ENCODE measurements around the gene PCDHB12.
"Not testable (repeated sequence)": the region's sequence is repeated elsewhere in the genome, so short reads cannot be mapped to it uniquely, and the experiment has no call there.

Gene PCDHB12

DNA sequence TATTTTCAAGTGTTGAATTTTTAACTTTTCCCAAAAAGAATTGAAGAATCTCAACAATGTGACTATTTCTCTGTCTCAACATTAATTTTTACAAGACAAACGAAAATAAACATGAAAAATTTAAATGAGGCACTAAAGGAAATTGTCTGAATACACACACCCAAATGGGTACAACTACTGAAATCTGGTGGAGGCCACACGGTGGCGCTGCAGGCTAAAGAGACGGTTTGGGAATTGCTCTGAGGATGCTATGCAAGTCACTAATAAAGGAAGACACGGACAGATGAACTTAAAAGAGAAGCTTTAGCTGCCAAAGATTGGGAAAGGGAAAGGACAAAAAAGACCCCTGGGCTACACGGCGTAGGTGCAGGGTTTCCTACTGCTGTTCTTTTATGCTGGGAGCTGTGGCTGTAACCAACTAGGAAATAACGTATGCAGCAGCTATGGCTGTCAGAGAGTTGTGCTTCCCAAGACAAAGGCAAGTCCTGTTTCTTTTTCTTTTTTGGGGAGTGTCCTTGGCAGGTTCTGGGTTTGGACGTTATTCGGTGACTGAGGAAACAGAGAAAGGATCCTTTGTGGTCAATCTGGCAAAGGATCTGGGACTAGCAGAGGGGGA lies 16.3 kb upstream of the PCDHB12 start, which contains the start of gene PCDHB10:
Gene PCDHB10 (plus strand): TSS at position 244 of the 616 bp plus-strand sequence. CDS start 200 bp downstream, at position 444.
- no peak for DNase-seq (ENCODE audit: low spot score)
- H3K36me3 ChIP-seq (ENCODE audit: low read depth), result no peaks in the 10 kb centered on the region
- H3K4me3 ChIP-seq (ENCODE audit: severe bottlenecking), result no peak within 1 kb of the TSS
- H3K4me1 ChIP-seq (ENCODE audit: insufficient read depth, poor library complexity, severe bottlenecking), result no peaks in the 10 kb centered on the region
- peaks cover 51% of the 10 kb centered on the region for H3K27me3 ChIP-seq (ENCODE audit: insufficient read depth, poor library complexity, severe bottlenecking)
- no peak within 1 kb of the TSS for H3K27ac ChIP-seq (ENCODE audit: poor library complexity, severe bottlenecking)
- no peak for ATAC-seq (ENCODE audit: low read depth)
- TF ChIP-seq, protein P1, sequence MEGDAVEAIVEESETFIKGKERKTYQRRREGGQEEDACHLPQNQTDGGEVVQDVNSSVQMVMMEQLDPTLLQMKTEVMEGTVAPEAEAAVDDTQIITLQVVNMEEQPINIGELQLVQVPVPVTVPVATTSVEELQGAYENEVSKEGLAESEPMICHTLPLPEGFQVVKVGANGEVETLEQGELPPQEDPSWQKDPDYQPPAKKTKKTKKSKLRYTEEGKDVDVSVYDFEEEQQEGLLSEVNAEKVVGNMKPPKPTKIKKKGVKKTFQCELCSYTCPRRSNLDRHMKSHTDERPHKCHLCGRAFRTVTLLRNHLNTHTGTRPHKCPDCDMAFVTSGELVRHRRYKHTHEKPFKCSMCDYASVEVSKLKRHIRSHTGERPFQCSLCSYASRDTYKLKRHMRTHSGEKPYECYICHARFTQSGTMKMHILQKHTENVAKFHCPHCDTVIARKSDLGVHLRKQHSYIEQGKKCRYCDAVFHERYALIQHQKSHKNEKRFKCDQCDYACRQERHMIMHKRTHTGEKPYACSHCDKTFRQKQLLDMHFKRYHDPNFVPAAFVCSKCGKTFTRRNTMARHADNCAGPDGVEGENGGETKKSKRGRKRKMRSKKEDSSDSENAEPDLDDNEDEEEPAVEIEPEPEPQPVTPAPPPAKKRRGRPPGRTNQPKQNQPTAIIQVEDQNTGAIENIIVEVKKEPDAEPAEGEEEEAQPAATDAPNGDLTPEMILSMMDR (IDR thresholded peaks at IDR 0.05; ENCODE audit: poor library complexity, severe bottlenecking), result peak; percentile 44
- H3K9me3 ChIP-seq (ENCODE audit: severe bottlenecking), result peaks cover 13% of the 10 kb centered on the region

DNA sequence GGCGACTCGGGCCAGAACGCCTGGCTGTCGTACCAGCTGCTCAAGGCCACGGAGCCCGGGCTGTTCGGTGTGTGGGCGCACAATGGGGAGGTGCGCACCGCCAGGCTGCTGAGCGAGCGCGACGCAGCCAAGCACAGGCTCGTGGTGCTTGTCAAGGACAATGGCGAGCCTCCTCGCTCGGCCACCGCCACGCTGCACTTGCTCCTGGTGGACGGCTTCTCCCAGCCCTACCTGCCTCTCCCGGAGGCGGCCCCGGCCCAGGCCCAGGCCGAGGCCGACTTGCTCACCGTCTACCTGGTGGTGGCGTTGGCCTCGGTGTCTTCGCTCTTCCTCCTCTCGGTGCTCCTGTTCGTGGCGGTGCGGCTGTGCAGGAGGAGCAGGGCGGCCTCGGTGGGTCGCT lies 14.2 kb upstream of the PCDHB12 start:
- not testable (repeated sequence) for H3K4me3 ChIP-seq (ENCODE audit: severe bottlenecking); ATAC-seq (ENCODE audit: low read depth); H3K27ac ChIP-seq (ENCODE audit: poor library complexity, severe bottlenecking); DNase-seq (ENCODE audit: low spot score); H3K4me1 ChIP-seq (ENCODE audit: insufficient read depth, poor library complexity, severe bottlenecking); H3K36me3 ChIP-seq (ENCODE audit: low read depth)
- Histone ChIP-seq H3K9me3 (ENCODE audit: severe bottlenecking) (peaks cover 14% of the 10 kb centered on the region), H3K27me3 (ENCODE audit: insufficient read depth, poor library complexity, severe bottlenecking) (peaks cover 38% of the 10 kb centered on the region)

DNA sequence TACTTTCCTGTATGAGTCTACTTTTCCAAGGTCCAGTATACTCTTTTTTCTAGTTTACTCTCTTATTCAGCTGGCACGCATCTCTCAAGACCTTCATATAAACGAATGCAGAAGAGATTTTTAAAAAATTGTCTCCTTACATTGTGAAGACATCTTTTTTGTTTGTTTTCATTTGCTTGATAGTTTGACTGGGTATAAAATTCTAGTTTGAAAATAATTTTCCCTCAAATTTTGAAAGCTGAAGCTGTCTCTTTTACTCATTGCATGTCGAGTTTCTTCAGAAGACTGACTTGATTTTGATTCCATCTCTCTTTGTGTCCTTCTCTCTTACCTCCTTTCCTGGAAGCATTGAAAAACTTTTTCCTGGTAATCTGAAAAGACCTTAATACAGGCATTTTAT lies 12.2 kb upstream of the PCDHB12 start:
- TF ChIP-seq, protein P1 (IDR thresholded peaks at IDR 0.05; ENCODE audit: poor library complexity, severe bottlenecking), result no peak
- H3K27ac ChIP-seq (ENCODE audit: poor library complexity, severe bottlenecking), result no peak overlapping the region
- DNase-seq (ENCODE audit: low spot score) (no peak), ATAC-seq (ENCODE audit: low read depth) (no peak)
- peaks cover 14% of the 10 kb centered on the region for H3K9me3 ChIP-seq (ENCODE audit: severe bottlenecking)
- H3K4me1 ChIP-seq (ENCODE audit: insufficient read depth, poor library complexity, severe bottlenecking), result no peaks in the 10 kb centered on the region
- H3K27me3 ChIP-seq (ENCODE audit: insufficient read depth, poor library complexity, severe bottlenecking), result peaks cover 32% of the 10 kb centered on the region
- H3K36me3 ChIP-seq (ENCODE audit: low read depth), result no peaks in the 10 kb centered on the region
- no peak overlapping the region for H3K4me3 ChIP-seq (ENCODE audit: severe bottlenecking)

DNA sequence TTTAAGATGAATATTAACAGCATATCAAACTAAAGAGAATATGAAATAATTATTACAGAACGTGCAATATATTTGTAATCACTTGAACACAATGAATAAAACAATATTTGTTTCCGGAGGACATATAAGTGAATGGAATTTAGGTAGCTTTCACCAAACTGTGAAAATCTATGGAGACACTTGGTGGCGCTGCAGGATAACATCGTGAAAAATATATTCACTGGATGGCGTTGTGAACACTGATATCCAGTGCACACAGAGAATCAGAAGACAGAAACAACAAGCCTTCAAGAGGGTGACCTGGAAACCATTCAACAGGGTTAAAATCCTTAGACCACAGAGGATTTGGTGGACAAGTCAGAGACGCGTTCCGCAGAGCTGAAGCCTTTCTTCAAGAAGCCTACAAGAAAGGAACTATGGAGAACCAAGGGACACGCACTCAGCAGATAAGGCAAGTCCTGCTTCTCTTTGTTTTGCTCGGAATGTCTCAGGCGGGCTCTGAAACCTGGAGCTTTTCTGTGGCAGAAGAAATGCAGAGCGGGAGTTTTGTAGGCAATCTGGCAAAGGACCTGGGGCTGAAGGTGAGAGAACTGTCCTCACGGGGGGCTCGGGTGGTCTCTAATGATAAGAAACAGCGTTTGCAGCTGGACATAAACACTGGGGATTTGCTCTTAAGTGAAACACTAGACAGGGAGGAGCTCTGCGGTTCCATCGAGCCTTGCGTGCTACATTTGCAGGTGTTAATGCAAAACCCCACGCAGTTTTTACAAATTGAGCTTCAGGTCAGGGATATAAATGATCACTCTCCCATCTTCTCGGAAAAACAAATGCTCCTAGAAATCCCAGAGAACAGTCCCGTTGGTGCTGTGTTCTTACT lies 8.9 kb upstream of the PCDHB12 start, which contains the start of gene PCDHB11:
Gene PCDHB11 (plus strand): TSS at position 269 of the 877 bp plus-strand sequence. CDS start 148 bp downstream, at position 417.
- Histone ChIP-seq H3K36me3 (ENCODE audit: low read depth) (no peaks in the 10 kb centered on the region), H3K4me1 (ENCODE audit: insufficient read depth, poor library complexity, severe bottlenecking) (no peaks in the 10 kb centered on the region), H3K9me3 (ENCODE audit: severe bottlenecking) (peaks cover 14% of the 10 kb centered on the region), H3K27me3 (ENCODE audit: insufficient read depth, poor library complexity, severe bottlenecking) (peaks cover 22% of the 10 kb centered on the region), H3K27ac (ENCODE audit: poor library complexity, severe bottlenecking) (no peak within 1 kb of the TSS), H3K4me3 (ENCODE audit: severe bottlenecking) (no peak within 1 kb of the TSS)
- ATAC-seq (ENCODE audit: low read depth), result no peak
- TF ChIP-seq, protein P1 (IDR thresholded peaks at IDR 0.05; ENCODE audit: poor library complexity, severe bottlenecking), result peak; percentile 26
- no peak for DNase-seq (ENCODE audit: low spot score)

DNA sequence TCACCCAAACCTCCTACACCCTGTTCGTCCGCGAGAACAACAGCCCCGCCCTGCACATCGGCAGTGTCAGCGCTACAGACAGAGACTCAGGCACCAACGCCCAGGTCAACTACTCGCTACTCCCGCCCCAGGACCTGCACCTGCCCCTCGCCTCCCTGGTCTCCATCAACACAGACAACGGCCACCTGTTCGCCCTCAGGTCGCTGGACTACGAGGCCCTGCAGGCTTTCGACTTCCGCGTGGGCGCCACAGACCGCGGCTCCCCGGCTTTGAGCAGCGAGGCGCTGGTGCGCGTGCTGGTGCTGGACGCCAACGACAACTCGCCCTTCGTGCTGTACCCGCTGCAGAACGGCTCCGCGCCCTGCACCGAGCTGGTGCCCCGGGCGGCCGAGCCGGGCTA lies 7.4 kb upstream of the PCDHB12 start:
- not testable (repeated sequence) for H3K27ac ChIP-seq (ENCODE audit: poor library complexity, severe bottlenecking); ATAC-seq (ENCODE audit: low read depth); H3K4me1 ChIP-seq (ENCODE audit: insufficient read depth, poor library complexity, severe bottlenecking); H3K4me3 ChIP-seq (ENCODE audit: severe bottlenecking); H3K36me3 ChIP-seq (ENCODE audit: low read depth); H3K9me3 ChIP-seq (ENCODE audit: severe bottlenecking); DNase-seq (ENCODE audit: low spot score)
- peaks cover 25% of the 10 kb centered on the region for H3K27me3 ChIP-seq (ENCODE audit: insufficient read depth, poor library complexity, severe bottlenecking)

DNA sequence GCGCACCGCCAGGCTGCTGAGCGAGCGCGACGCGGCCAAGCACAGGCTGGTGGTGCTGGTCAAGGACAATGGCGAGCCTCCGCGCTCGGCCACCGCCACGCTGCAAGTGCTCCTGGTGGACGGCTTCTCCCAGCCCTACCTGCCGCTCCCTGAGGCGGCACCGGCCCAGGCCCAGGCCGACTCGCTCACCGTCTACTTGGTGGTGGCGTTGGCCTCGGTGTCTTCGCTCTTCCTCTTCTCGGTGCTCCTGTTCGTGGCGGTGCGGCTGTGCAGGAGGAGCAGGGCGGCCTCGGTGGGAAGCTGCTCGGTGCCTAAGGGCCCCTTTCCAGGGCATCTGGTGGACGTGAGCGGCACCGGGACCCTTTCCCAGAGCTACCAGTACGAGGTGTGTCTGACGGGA lies 6.9 kb upstream of the PCDHB12 start:
- H3K4me3 ChIP-seq (ENCODE audit: severe bottlenecking); DNase-seq (ENCODE audit: low spot score); H3K27ac ChIP-seq (ENCODE audit: poor library complexity, severe bottlenecking); ATAC-seq (ENCODE audit: low read depth); H3K4me1 ChIP-seq (ENCODE audit: insufficient read depth, poor library complexity, severe bottlenecking); H3K9me3 ChIP-seq (ENCODE audit: severe bottlenecking); H3K36me3 ChIP-seq (ENCODE audit: low read depth): not testable (repeated sequence)
- H3K27me3 ChIP-seq (ENCODE audit: insufficient read depth, poor library complexity, severe bottlenecking), result peaks cover 27% of the 10 kb centered on the region

DNA sequence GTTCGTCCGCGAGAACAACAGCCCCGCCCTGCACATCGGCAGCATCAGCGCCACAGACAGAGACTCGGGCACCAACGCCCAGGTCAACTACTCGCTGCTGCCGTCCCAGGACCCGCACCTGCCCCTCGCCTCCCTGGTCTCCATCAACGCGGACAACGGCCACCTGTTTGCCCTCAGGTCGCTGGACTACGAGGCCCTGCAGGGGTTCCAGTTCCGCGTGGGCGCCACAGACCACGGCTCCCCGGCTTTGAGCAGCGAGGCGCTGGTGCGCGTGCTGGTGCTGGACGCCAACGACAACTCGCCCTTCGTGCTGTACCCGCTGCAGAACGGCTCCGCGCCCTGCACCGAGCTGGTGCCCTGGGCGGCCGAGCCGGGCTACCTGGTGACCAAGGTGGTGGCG lies 1.8 kb downstream of the PCDHB12 start:
- not testable (repeated sequence) for H3K27ac ChIP-seq (ENCODE audit: poor library complexity, severe bottlenecking); H3K4me1 ChIP-seq (ENCODE audit: insufficient read depth, poor library complexity, severe bottlenecking); H3K36me3 ChIP-seq (ENCODE audit: low read depth); H3K9me3 ChIP-seq (ENCODE audit: severe bottlenecking); ATAC-seq (ENCODE audit: low read depth); H3K4me3 ChIP-seq (ENCODE audit: severe bottlenecking); DNase-seq (ENCODE audit: low spot score)
- peaks cover 45% of the 10 kb centered on the region for H3K27me3 ChIP-seq (ENCODE audit: insufficient read depth, poor library complexity, severe bottlenecking)

DNA sequence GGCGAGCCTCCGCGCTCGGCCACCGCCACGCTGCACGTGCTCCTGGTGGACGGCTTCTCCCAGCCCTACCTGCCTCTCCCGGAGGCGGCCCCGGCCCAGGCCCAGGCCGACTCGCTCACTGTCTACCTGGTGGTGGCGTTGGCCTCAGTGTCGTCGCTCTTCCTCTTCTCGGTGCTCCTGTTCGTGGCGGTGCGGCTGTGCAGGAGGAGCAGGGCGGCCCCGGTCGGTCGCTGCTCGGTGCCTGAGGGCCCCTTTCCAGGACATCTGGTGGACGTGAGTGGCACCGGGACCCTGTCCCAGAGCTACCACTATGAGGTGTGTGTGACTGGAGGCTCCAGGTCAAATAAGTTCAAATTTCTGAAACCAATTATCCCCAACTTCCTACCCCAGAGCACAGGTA lies 2.3 kb downstream of the PCDHB12 start:
- DNase-seq (ENCODE audit: low spot score); H3K27ac ChIP-seq (ENCODE audit: poor library complexity, severe bottlenecking); ATAC-seq (ENCODE audit: low read depth); H3K9me3 ChIP-seq (ENCODE audit: severe bottlenecking); H3K4me3 ChIP-seq (ENCODE audit: severe bottlenecking); H3K36me3 ChIP-seq (ENCODE audit: low read depth); H3K4me1 ChIP-seq (ENCODE audit: insufficient read depth, poor library complexity, severe bottlenecking): not testable (repeated sequence)
- peaks cover 45% of the 10 kb centered on the region for H3K27me3 ChIP-seq (ENCODE audit: insufficient read depth, poor library complexity, severe bottlenecking)

Measured in RWPE2 (cell line).